ENCODE measurements around the gene USP13. TPM values are rescaled to one million over a fixed set of nuclear protein-coding genes. Genes with fewer than 3 reads are reported as not detected.

Gene USP13
- total RNA-seq, 1 experiment from 2014 or later: 22.7 TPM

- ATAC-seq (no peak), DNase-seq (ENCODE audit: low read depth, low spot score) (no peak)
- no peak for TF ChIP-seq SRF (IDR thresholded peaks at IDR 0.05; ENCODE audit: low read depth)
- no peak for TF ChIP-seq EZH2 (IDR thresholded peaks at IDR 0.05)
- no peak for TF ChIP-seq EZH2phosphoT487 (IDR thresholded peaks at IDR 0.05; ENCODE audit: borderline replicate concordance)
- no peak for TF ChIP-seq POLR2AphosphoS5 (IDR thresholded peaks at IDR 0.05; ENCODE audit: low read depth, low read length)
- TF ChIP-seq ZNF274 (IDR thresholded peaks at IDR 0.05; ENCODE audit: low read depth, low read length): no peak
- no peak for TF ChIP-seq ELF1 (IDR thresholded peaks at IDR 0.05; ENCODE audit: borderline replicate concordance, low read depth)
- TF ChIP-seq ATF3 (IDR thresholded peaks at IDR 0.05): no peak
- TF ChIP-seq ZFX (IDR thresholded peaks at IDR 0.05): no peak
- H3K27ac ChIP-seq (ENCODE audit: low read depth, low read length): no peak overlapping the region
- H3K4me1 ChIP-seq (ENCODE audit: control insufficient read depth in 1 of 2, insufficient read depth in 2 of 2, low read length in 2 of 2): no peaks in the 10 kb centered on the region
- ChIA-PET CTCF (interaction anchor here (0.9 kb wide), 1 partner anchor 66 kb away, joined by 3 read pairs; no protein-coding TSS in a partner anchor), RAD21 (ENCODE audit: low non-redundant PET in 1 of 2, low total read pairs in 2 of 2, uncharacterized antibody in 2 of 2, unreplicated experiment in 2 of 2) (no interaction called here), POLR2A (no interaction called here)
- H3K4me3 ChIP-seq (replicated peaks in 1 of 2; ENCODE audit: low read depth in 1 of 2, low read length in 2 of 2): no peak overlapping the region
- H3K79me2 ChIP-seq (ENCODE audit: insufficient read depth, low read length): peaks cover 11% of the 10 kb centered on the region
- H3K36me3 ChIP-seq (ENCODE audit: control insufficient read depth in 1 of 2, insufficient read depth in 2 of 2, low read length in 2 of 2): 0 out of 4 replicates have a peak, but pooled peaks cover 0 to 3% of the 10 kb centered on the region in 2 experiments
- H2AFZ ChIP-seq (ENCODE audit: low read depth, low read length, poor library complexity, severe bottlenecking): no peak overlapping the region
- H3K27me3 ChIP-seq (ENCODE audit: insufficient read depth, low read length): no peaks in the 10 kb centered on the region
- H3K9me3 ChIP-seq (ENCODE audit: control insufficient read depth in 1 of 2, insufficient read depth in 1 of 2, low read depth in 1 of 2, low read length in 2 of 2): no peaks in the 10 kb centered on the region
- H3K9me2 ChIP-seq (ENCODE audit: insufficient read depth): no peaks in the 10 kb centered on the region
- H4K20me1 ChIP-seq (ENCODE audit: insufficient read depth): no peaks in the 10 kb centered on the region
- no peak overlapping the region for H3K4me2 ChIP-seq (ENCODE audit: low read length)
- intact Hi-C loops (cut with micrococcal nuclease): no loop called here
- H3K9ac ChIP-seq (ENCODE audit: low read length): no peak overlapping the region
- no TSS peak for BruUV-seq (replicated peaks)
These were observed 62.7 kb downstream of the USP13 start for GRCh38 chr3:179715582-179715981.

GRCh38 chr3:179716226-179716625, 63.4 kb downstream of the USP13 start:
- no peaks in the 10 kb centered on the region for H3K27me3 ChIP-seq (ENCODE audit: insufficient read depth, low read length)
- DNase-seq (ENCODE audit: low read depth, low spot score) (no peak), ATAC-seq (no peak)
- intact Hi-C loops (cut with micrococcal nuclease): no loop called here
- no peaks in the 10 kb centered on the region for H3K9me3 ChIP-seq (ENCODE audit: control insufficient read depth in 1 of 2, insufficient read depth in 1 of 2, low read depth in 1 of 2, low read length in 2 of 2)
- no peaks in the 10 kb centered on the region for H3K9me2 ChIP-seq (ENCODE audit: insufficient read depth)
- CTCF ChIA-PET: no interaction called here
- H3K4me3 ChIP-seq (replicated peaks in 1 of 2; ENCODE audit: low read depth in 1 of 2, low read length in 2 of 2): no peak overlapping the region
- no peak overlapping the region for H3K27ac ChIP-seq (ENCODE audit: low read depth, low read length)
- POLR2A ChIA-PET: no interaction called here
- no TSS peak for BruUV-seq (replicated peaks)
- RAD21 ChIA-PET (ENCODE audit: low non-redundant PET in 1 of 2, low total read pairs in 2 of 2, uncharacterized antibody in 2 of 2, unreplicated experiment in 2 of 2): no interaction called here
- H3K4me1 ChIP-seq (ENCODE audit: control insufficient read depth in 1 of 2, insufficient read depth in 2 of 2, low read length in 2 of 2): no peaks in the 10 kb centered on the region
- H3K4me2 ChIP-seq (ENCODE audit: low read length): no peak overlapping the region
- H3K9ac ChIP-seq (ENCODE audit: low read length): no peak overlapping the region
- no peaks in the 10 kb centered on the region for H4K20me1 ChIP-seq (ENCODE audit: insufficient read depth)
- no peak overlapping the region for H2AFZ ChIP-seq (ENCODE audit: low read depth, low read length, poor library complexity, severe bottlenecking)
- peaks cover 8% of the 10 kb centered on the region; the same call in 1 of the 2 replicates for H3K79me2 ChIP-seq (ENCODE audit: insufficient read depth, low read length)
- no peaks in the 10 kb centered on the region for H3K36me3 ChIP-seq (ENCODE audit: control insufficient read depth in 1 of 2, insufficient read depth in 2 of 2, low read length in 2 of 2)
- no peak for TF ChIP-seq MAX (IDR thresholded peaks at IDR 0.05)
- TF ChIP-seq ZFX (IDR thresholded peaks at IDR 0.05): no peak
- no peak for TF ChIP-seq REST (IDR thresholded peaks at IDR 0.05; ENCODE audit: low read depth)
- no peak for TF ChIP-seq SIN3A (IDR thresholded peaks at IDR 0.05; ENCODE audit: low read depth)
- no peak for TF ChIP-seq CTCF (IDR thresholded peaks at IDR 0.05 in 2 of 3, conservative IDR thresholded peaks at IDR 0.05 in 1 of 3; ENCODE audit: borderline replicate concordance in 1 of 3, insufficient read depth in 1 of 3, low read depth in 2 of 3, low read length in 2 of 3)
- no peak for TF ChIP-seq ZBTB33 (IDR thresholded peaks at IDR 0.05; ENCODE audit: extremely low read depth, insufficient replicate concordance, low read length)

Measured in HCT116 (cell line).